ENCODE measurements around the gene ELSPBP1.
"Not testable (repeated sequence)": the region's sequence is repeated elsewhere in the genome, so short reads cannot be mapped to it uniquely, and the experiment has no call there.

Gene ELSPBP1

GRCh38 chr19:47994209-47994802, at the start of gene ELSPBP1:
ELSPBP1 (plus strand) TSS chr19:47994632; CDS start chr19:48008668, 14,036 bp downstream.
- Histone ChIP-seq H3K36me3 (ENCODE audit: control insufficient read depth, insufficient read depth, low read length) (no peaks in the 10 kb centered on the region), H3K4me1 (ENCODE audit: control insufficient read depth, insufficient read depth, low read length) (no peaks in the 10 kb centered on the region), H3K9me3 (ENCODE audit: control insufficient read depth, low read length) (no peaks in the 10 kb centered on the region), H3K4me3 (ENCODE audit: low read length) (no peak within 1 kb of the TSS), H3K27me3 (ENCODE audit: control insufficient read depth, insufficient read depth, low read length) (no peaks in the 10 kb centered on the region), H3K9ac (ENCODE audit: low read length) (no peak within 1 kb of the TSS)

GRCh38 chr19:47949852-47950521, 44.4 kb upstream of the ELSPBP1 start:
- not testable (repeated sequence) for H3K4me3 ChIP-seq (ENCODE audit: low read length); H3K27me3 ChIP-seq (ENCODE audit: control insufficient read depth, insufficient read depth, low read length); H3K36me3 ChIP-seq (ENCODE audit: control insufficient read depth, insufficient read depth, low read length); H3K9ac ChIP-seq (ENCODE audit: low read length); H3K9me3 ChIP-seq (ENCODE audit: control insufficient read depth, low read length); H3K4me1 ChIP-seq (ENCODE audit: control insufficient read depth, insufficient read depth, low read length)

- H3K4me3 ChIP-seq (ENCODE audit: low read length); H3K36me3 ChIP-seq (ENCODE audit: control insufficient read depth, insufficient read depth, low read length); H3K4me1 ChIP-seq (ENCODE audit: control insufficient read depth, insufficient read depth, low read length); H3K9me3 ChIP-seq (ENCODE audit: control insufficient read depth, low read length); H3K27me3 ChIP-seq (ENCODE audit: control insufficient read depth, insufficient read depth, low read length); H3K9ac ChIP-seq (ENCODE audit: low read length): not testable (repeated sequence)
These were observed 42.3 kb upstream of the ELSPBP1 start for GRCh38 chr19:47952132-47952531.

- H3K4me1 ChIP-seq (ENCODE audit: control insufficient read depth, insufficient read depth, low read length); H3K9ac ChIP-seq (ENCODE audit: low read length); H3K4me3 ChIP-seq (ENCODE audit: low read length); H3K36me3 ChIP-seq (ENCODE audit: control insufficient read depth, insufficient read depth, low read length); H3K9me3 ChIP-seq (ENCODE audit: control insufficient read depth, low read length); H3K27me3 ChIP-seq (ENCODE audit: control insufficient read depth, insufficient read depth, low read length): not testable (repeated sequence)
These were observed 38.5 kb upstream of the ELSPBP1 start for GRCh38 chr19:47955936-47956335.

- no peaks in the 10 kb centered on the region for H3K4me1 ChIP-seq (ENCODE audit: control insufficient read depth, insufficient read depth, low read length)
- no peak overlapping the region for H3K4me3 ChIP-seq (ENCODE audit: low read length)
- H3K36me3 ChIP-seq (ENCODE audit: control insufficient read depth, insufficient read depth, low read length): no peaks in the 10 kb centered on the region
- no peak overlapping the region for H3K9ac ChIP-seq (ENCODE audit: low read length)
- no peaks in the 10 kb centered on the region for H3K9me3 ChIP-seq (ENCODE audit: control insufficient read depth, low read length)
- H3K27me3 ChIP-seq (ENCODE audit: control insufficient read depth, insufficient read depth, low read length): no peaks in the 10 kb centered on the region
These were observed 20.9 kb upstream of the ELSPBP1 start for GRCh38 chr19:47973529-47973928.

- no peak overlapping the region for H3K9ac ChIP-seq (ENCODE audit: low read length)
- no peaks in the 10 kb centered on the region for H3K27me3 ChIP-seq (ENCODE audit: control insufficient read depth, insufficient read depth, low read length)
These were observed 3.1 kb upstream of the ELSPBP1 start for GRCh38 chr19:47991191-47991808.

GRCh38 chr19:47992070-47992469, 2.4 kb upstream of the ELSPBP1 start, which contains the start of gene BSPH1:
BSPH1 (minus strand) TSS chr19:47992170; CDS start chr19:47992081, 89 bp downstream.
- H3K9me3 ChIP-seq (ENCODE audit: control insufficient read depth, low read length): no peaks in the 10 kb centered on the region
- H3K4me1 ChIP-seq (ENCODE audit: control insufficient read depth, insufficient read depth, low read length): no peaks in the 10 kb centered on the region
- H3K36me3 ChIP-seq (ENCODE audit: control insufficient read depth, insufficient read depth, low read length): no peaks in the 10 kb centered on the region
- no peak within 1 kb of the TSS for H3K4me3 ChIP-seq (ENCODE audit: low read length)
- H3K9ac ChIP-seq (ENCODE audit: low read length): no peak within 1 kb of the TSS
- H3K27me3 ChIP-seq (ENCODE audit: control insufficient read depth, insufficient read depth, low read length): no peaks in the 10 kb centered on the region

More at GRCh38 chr19:47991191-47991808, 3.1 kb upstream of the ELSPBP1 start:
- Histone ChIP-seq H3K4me3 (ENCODE audit: low read length) (no peak overlapping the region), H3K4me1 (ENCODE audit: control insufficient read depth, insufficient read depth, low read length) (no peaks in the 10 kb centered on the region), H3K9me3 (ENCODE audit: control insufficient read depth, low read length) (no peaks in the 10 kb centered on the region), H3K36me3 (ENCODE audit: control insufficient read depth, insufficient read depth, low read length) (no peaks in the 10 kb centered on the region)

GRCh38 chr19:47996230-47996727, 1.8 kb downstream of the ELSPBP1 start:
- H3K9ac ChIP-seq (ENCODE audit: low read length): no peak overlapping the region
- no peak overlapping the region for H3K4me3 ChIP-seq (ENCODE audit: low read length)
- no peaks in the 10 kb centered on the region for H3K9me3 ChIP-seq (ENCODE audit: control insufficient read depth, low read length)
- no peaks in the 10 kb centered on the region for H3K4me1 ChIP-seq (ENCODE audit: control insufficient read depth, insufficient read depth, low read length)
- H3K36me3 ChIP-seq (ENCODE audit: control insufficient read depth, insufficient read depth, low read length): no peaks in the 10 kb centered on the region
- H3K27me3 ChIP-seq (ENCODE audit: control insufficient read depth, insufficient read depth, low read length): no peaks in the 10 kb centered on the region

- Histone ChIP-seq H3K4me3 (ENCODE audit: low read length) (no peak overlapping the region), H3K36me3 (ENCODE audit: control insufficient read depth, insufficient read depth, low read length) (no peaks in the 10 kb centered on the region), H3K9me3 (ENCODE audit: control insufficient read depth, low read length) (no peaks in the 10 kb centered on the region), H3K4me1 (ENCODE audit: control insufficient read depth, insufficient read depth, low read length) (no peaks in the 10 kb centered on the region), H3K27me3 (ENCODE audit: control insufficient read depth, insufficient read depth, low read length) (no peaks in the 10 kb centered on the region), H3K9ac (ENCODE audit: low read length) (no peak overlapping the region)
These were observed 4.4 kb downstream of the ELSPBP1 start for GRCh38 chr19:47998800-47999199.

- no peaks in the 10 kb centered on the region for H3K4me1 ChIP-seq (ENCODE audit: control insufficient read depth, insufficient read depth, low read length)
- H3K9ac ChIP-seq (ENCODE audit: low read length): no peak overlapping the region
- no peaks in the 10 kb centered on the region for H3K9me3 ChIP-seq (ENCODE audit: control insufficient read depth, low read length)
- no peaks in the 10 kb centered on the region for H3K36me3 ChIP-seq (ENCODE audit: control insufficient read depth, insufficient read depth, low read length)
- no peaks in the 10 kb centered on the region for H3K27me3 ChIP-seq (ENCODE audit: control insufficient read depth, insufficient read depth, low read length)
- no peak overlapping the region for H3K4me3 ChIP-seq (ENCODE audit: low read length)
These were observed 6.4 kb downstream of the ELSPBP1 start for GRCh38 chr19:48000846-48001245.

GRCh38 chr19:48004236-48004635, 9.8 kb downstream of the ELSPBP1 start:
- Histone ChIP-seq H3K4me1 (ENCODE audit: control insufficient read depth, insufficient read depth, low read length) (no peaks in the 10 kb centered on the region), H3K36me3 (ENCODE audit: control insufficient read depth, insufficient read depth, low read length) (no peaks in the 10 kb centered on the region), H3K4me3 (ENCODE audit: low read length) (no peak overlapping the region), H3K27me3 (ENCODE audit: control insufficient read depth, insufficient read depth, low read length) (no peaks in the 10 kb centered on the region), H3K9me3 (ENCODE audit: control insufficient read depth, low read length) (no peaks in the 10 kb centered on the region), H3K9ac (ENCODE audit: low read length) (no peak overlapping the region)

GRCh38 chr19:48006762-48007161, 12.3 kb downstream of the ELSPBP1 start:
- H3K9ac ChIP-seq (ENCODE audit: low read length): no peak overlapping the region
- no peaks in the 10 kb centered on the region for H3K27me3 ChIP-seq (ENCODE audit: control insufficient read depth, insufficient read depth, low read length)
- no peak overlapping the region for H3K4me3 ChIP-seq (ENCODE audit: low read length)
- no peaks in the 10 kb centered on the region for H3K4me1 ChIP-seq (ENCODE audit: control insufficient read depth, insufficient read depth, low read length)
- no peaks in the 10 kb centered on the region for H3K9me3 ChIP-seq (ENCODE audit: control insufficient read depth, low read length)
- H3K36me3 ChIP-seq (ENCODE audit: control insufficient read depth, insufficient read depth, low read length): no peaks in the 10 kb centered on the region
